GM19035 (cell line): ENCODE measurements around the gene MED27.
"Not testable (repeated sequence)": the region's sequence is repeated elsewhere in the genome, so short reads cannot be mapped to it uniquely, and the experiment has no call there.

Source experiments
- ATAC-seq: cut with Tn5 transposase; IDR thresholded peaks from one replicate; pipeline ENCODE4 v1.9.1; 2021; ENCODE audit not compliant: unreplicated experiment

Gene MED27

DNA sequence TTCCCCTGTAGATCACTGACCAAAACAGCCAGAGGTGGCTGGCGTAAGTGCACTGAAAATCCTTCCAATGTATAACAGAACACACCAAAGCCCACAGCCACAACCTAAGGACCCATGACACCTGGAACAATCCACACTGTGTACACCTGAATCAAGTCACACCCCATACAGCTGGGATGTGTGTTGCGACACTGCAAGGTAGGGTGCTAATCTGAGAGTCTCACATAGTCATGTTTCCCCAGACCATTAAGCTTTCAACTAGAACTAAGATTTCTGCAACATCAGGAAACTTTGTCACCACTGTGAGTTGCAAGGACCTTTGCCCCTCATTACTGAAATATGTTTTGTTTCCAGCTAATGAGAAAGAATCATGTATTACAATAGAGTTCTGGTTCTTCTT, 59.4 kb downstream of the MED27 start:
- ATAC-seq: no peak

DNA sequence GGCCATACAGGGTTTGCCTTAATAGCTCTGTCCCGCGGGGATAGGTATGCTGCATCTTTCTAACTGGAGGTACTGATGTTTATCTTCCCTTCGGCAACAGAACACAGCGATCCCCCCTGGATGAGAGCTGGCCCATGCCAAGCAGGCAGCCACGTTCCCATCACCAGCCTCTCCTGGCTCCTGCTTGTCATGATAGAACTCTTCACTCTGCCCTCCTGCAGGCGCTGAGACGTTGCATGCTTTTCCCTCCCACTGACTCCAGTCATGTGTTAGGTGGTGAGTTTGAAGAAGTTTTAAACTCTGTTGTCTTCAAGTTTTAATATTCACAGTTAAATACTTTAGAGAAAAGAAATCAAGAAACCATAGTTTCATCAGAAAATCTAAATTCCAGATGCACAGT, 60.0 kb downstream of the MED27 start:
- ATAC-seq: no peak

DNA sequence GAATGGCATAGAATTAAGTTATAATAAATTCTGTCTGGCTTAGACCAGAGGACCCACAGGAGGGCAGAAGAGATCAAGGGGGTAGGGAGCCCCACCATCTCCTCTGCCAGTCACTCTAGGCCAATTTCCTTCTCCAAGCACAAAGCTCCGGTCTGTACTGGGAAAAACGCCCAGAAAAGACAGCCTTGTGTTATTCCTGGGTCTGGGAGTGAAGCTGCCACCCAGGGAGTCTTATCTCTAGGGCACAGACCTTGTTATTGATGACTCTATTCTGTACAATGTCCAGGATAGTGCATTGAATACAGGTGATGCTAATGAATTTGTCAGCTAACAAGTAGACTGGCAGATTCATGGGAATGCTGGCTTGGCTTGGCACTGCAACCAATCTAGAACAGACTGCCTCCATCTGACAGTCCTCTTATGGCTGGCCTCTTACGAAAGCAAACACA, 60.7 kb downstream of the MED27 start:
- no peak for ATAC-seq

DNA sequence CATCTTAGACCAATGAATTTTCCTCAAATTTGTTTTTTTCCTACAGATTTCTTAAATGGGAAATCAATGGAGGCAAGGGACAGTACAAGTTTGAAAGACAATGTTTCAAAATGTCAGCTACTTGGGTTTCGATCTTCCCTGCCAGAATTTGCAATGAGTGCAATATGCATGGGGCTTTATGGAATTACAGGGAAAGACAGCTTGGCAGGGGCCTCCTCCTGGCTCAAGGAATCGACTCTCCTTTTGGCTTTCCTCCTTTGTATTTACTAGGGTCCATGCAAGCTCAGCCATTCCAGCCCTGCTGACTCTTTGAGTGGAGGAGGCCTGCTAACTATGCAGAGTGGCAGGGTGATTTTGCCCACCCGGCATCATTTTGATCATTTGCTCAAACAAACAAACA, 63.2 kb downstream of the MED27 start:
- ATAC-seq: no peak

DNA sequence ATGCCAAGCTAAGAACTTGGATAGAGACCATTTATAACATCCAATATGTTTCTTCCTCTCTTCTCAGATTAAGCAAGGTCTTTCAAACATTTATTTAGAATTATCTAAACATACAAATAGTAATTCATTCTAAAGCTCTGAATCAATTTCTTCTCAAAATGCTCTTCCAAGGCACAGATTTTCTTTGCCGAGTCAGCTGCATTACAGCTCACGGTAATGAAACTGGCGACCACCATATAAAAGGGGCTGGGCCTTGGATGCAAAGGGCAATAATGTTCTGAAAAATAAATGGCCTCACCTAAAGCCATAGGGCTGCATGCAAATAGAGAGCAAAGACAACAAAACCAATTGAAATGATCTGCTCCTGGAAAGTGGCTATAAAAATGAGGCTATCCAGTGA, 63.8 kb downstream of the MED27 start:
- no peak for ATAC-seq

DNA sequence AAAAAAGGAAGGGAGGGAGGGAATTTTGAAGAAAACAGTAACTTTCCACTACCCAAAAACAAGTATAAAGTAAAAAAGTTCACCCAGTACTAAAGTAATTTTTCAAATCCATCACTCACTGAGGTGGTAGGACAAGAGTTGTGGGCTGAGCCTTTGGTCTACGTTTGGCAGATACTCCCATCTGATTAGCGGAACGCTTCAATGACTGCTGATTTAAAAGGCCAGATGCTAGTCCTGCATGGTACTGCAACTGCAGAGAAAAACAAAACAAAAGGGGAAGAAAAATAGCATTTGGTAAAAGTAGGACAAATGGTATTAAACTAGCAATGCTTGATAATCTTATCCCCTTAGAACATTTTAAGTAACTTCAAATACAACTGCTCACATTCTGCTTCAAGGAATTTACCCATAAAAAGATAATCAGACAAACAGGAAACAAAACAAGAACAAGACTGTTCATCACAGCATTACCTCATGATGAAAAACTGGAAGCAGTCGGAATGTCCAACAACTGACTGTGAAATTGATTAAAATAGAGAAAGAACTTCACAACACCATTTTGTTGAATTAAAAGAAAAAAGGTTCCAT, 65.4 kb downstream of the MED27 start:
- ATAC-seq: no peak

DNA sequence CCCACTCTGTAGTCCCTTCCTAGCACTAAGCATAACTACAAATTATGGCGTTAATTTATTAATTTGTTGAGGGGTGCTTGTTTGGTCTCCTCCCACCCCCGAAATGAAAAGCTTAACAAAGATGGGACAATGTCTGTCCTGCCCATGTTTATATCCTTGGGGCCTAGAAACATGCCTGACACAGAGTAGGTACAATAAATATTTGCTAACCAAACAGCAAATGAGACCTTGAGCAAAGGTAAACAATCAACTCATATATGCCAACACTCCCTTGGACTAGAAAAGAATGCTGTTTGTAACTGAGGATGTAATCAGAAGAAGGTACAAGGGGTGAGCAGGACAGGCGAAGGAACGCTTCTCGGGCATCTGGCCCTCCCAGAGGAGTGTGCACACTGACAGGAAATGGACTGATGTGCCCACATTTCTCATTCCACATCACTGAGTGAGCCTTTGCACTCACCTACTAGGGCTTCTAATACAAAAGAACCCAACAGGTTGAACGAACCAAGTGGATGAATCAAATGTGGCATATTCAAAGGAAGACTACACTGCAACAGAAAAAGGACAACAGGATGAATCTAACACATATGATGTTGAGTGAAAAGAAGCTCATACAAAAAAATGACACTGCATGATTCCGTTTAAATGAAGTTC, 66.8 kb downstream of the MED27 start:
- no peak for ATAC-seq

DNA sequence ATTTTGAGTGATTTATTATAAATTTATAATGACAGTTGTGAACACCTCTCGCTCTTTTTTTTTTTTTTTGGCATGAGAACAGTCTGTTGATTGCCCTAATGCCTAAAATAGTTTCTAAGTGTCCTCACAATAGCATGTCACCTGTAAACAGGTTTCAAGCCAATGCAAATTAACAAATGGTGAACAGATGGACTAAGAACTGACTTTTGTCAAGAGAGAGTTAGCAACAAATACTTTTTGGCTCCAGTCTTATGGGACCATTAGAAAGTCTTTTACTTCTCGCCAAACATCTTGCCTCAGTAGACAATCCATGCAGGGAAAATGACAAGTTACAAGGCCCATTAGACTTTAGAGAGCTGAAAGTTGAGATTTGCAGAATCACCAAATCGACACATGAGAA, 67.8 kb downstream of the MED27 start:
- ATAC-seq: no peak

DNA sequence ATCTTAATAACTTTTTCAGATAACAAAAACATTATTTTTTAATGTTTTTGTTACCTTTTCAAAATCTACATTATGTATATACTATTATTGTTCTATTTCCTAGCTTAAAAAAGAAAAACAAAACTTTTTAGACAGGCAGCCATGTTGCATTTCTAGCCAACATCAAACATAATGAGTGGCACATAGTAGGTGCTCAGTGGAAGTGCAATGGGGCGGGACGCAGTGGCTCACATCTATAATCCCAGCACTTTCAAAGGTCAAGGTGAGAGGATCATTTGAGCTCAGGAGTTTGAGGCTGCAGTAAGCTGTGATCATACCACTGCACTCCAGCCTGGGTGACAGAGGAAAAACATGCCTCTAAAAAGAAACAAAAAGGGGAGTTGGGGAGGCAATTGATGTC, 68.4 kb downstream of the MED27 start:
- ATAC-seq: no peak

DNA sequence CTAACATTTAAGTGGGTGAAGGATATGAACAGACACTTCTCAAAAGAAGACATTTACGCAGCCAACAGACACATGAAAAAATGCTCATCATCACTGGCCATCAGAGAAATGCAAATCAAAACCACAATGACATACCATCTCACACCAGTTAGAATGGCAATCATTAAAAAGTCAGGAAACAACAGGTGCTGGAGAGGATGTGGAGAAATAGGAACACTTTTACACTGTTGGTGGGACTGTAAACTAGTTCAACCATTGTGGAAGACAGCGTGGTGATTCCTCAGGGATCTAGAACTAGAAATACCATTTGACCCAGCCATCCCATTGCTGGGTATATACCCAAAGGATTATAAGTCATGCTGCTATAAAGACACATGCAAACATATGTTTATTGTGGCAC, 69.5 kb downstream of the MED27 start:
- not testable (repeated sequence) for ATAC-seq

DNA sequence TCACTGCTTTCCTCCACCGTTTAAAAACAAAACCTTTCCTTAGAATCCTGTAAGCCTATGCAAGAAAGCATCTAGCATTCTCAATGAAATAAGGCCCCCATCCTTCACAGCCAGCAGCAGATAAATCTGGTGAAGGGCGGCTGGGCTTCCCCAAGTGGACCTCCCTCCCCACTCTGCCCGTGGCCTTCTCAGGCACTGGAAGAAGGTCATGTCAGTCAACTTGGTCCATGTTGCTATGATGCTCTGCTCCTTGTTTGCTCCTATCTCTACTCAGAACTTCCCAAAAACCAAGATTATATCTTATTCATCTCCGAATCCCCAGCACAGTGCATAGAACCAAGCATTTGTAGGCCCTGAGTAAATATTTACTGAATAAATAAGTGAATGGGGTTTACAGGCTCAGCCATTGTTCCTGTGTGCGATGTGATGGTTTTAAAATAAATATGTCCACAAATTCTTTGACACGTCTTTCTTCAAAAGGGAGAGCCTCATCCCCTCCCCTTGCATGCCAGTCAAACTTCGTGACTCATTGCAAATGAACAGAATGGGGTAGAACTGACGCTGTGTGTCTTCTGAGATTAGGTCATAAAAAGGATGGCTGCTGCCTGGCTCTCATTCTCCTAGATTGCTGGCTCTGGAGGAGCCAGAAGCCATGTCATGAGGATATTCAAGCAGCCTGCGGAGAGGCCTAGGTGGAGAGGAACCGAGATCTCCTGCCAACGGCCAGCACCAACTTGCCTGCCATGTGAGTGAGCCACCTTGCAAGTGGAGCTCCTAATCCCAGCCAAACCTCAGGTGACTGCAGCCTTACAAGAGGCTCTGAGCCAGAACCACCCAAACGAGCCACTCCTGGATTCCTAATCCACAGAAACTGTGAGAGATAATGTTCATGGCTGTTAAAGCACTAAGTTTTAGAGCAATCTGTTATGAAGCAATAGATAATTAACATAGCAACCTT, 70.5 kb downstream of the MED27 start:
- no peak for ATAC-seq

DNA sequence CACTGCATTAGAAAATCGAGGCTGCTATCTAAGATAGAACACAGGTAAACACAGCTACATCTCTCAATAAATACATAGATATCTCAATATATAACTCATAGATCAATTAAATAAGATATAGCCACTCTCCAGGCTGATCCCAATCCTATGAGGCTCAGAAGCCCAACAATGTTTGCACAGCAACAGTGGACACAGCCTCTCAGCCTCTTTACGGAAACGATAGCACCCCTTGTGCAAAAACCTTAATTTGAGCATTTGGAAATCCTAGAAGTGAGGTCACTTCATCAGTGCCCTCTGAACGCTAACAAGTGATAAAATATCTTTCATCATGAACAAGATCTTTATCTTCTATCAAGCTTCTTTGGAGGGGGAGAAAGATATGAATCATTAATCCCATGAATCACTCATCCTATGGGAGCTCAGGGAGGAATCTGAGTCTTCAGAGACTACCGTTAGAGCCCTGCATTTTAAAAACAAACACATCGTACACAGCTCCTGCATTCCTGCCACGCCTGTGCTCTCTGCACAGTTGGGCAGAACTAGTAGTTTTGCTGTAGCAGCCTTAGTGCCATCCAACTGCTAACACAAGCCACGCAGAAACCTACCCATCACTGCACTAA, 71.4 kb downstream of the MED27 start:
- ATAC-seq: no peak

DNA sequence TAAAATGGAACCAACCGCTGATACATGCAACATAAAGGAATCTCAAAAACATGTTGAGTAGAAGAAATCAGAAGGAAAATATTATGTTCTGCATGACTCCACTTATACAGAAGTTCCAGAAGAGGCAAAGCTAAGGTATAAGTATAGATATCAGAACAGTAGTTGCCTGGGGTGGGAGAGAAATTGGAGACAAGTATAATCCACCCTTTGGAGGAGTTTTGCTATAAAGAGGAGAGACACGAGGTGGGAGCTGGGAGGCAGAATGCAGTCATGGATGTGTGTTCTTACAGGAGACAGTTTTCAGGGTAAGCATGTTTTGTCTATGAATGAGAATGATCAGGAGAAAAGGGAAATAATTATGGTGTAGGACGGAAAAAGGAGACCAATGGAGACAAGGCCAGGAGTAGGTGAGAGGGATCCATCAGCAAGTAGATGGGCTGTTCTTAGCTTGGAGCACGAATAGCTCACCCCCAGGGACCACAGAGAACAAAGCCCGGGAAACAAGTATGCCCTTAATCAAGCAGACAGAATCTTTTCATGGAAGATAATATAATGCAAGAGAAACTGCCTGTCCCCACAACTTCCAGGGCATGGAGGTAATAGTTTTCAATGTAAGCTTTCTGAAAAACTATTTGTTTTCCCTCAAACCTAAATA, 72.2 kb downstream of the MED27 start:
- ATAC-seq: no peak

DNA sequence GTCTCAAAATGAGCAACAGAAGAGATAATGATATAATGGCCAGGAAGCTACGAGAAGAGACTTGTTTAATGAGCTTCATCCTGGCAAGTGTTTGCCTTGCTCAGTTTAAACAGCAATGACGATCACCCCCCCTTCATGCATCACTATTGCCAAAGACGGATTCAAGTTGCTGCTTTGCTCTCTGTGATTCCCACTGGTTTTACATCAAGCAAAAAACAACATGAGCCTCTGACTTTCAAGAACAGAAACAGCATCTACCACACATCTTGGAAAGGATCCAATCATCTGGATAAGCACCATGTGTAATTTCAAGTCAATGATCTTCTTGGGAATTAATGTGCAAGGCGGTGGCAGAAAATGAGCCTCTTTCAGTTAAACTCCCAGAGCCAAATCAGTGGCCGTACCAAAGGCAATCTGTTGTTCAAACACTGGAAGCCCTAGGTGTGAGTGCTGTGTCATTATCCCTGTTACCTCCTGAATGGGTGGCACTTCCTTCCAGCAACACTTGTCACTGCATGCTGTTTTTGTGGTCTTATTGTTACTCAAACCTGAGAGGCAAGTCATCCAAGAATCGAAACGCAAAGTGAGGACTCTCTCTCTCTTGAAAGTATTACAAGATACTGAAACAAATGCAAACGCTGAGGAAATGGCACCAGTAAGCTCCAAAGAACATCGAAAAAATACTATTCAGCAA, 72.8 kb downstream of the MED27 start:
- peak; percentile 69 for ATAC-seq

DNA sequence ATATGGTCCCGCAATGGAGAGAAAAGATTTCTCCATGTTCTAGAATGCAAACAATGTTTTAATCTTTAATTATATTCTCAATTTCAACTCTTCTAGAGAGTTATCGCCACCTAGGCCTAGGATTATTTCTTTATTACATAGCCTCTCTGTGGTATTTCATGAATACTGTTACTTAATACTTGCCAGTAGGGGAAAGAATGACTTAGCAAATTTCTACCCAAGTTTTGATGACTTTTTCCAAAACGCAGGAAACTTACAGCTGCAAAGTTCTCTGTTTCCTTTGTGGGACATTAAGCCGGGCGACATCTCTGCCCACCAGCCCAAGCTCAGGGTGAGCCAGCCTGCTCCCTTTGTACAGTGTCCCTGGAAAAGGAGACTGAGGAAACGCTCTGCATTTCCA, 73.8 kb downstream of the MED27 start:
- ATAC-seq: no peak

DNA sequence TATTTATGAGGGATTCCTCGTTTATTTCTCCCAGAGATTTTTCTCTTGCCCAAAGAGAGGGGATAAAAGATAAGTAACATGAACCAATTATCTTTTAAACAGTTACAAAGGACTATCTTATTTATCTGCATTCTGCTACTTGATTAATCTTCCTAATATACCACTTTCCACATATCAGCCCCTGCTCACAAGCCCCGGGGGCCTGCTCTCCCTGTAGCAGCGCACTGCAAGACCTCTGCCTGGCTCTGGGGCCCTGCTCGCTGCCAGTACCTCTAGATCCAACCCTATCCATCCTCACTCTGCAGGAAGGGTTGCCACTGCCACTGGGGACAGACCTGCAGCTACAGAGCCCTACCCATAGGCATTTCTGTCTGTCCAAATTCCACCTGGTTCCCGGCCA, 75.3 kb downstream of the MED27 start:
- no peak for ATAC-seq

DNA sequence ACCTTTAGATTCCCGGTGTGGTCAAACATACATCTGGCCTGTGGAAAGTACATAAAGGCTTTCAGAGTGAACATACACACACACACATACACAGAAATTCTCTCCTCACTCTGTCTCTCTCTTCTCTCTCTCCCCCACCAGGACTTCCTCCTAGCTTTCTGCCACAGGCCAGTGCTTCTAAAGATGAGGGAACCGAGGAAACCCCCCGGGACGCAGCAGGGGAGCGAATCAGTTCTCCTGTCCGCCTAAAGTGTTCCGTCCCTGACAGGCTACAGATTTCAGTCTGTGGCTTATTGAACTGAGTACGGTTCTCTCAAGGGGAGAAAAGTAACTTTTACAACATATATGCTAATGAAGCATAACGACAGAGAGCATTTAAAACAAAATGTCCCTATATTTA, 75.8 kb downstream of the MED27 start:
- no peak for ATAC-seq

DNA sequence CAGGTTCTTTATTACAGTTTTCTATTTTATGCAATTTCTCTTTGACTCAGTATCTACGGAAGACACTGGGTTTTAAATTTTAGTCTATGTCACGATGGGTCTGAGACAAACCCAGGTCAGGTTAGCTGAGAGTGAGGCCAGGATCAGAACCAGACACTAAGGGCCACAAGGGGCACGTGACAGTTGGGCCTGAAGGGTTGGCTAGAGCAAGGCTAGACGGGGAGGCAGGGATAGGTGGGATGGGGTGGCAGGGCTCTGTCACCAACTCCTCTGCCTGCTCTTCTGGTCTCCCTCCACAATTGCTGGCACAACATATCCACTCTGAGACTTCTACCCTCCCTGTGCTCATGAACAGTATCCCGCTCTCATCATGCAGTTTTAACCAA, 76.4 kb downstream of the MED27 start:
- no peak for ATAC-seq

DNA sequence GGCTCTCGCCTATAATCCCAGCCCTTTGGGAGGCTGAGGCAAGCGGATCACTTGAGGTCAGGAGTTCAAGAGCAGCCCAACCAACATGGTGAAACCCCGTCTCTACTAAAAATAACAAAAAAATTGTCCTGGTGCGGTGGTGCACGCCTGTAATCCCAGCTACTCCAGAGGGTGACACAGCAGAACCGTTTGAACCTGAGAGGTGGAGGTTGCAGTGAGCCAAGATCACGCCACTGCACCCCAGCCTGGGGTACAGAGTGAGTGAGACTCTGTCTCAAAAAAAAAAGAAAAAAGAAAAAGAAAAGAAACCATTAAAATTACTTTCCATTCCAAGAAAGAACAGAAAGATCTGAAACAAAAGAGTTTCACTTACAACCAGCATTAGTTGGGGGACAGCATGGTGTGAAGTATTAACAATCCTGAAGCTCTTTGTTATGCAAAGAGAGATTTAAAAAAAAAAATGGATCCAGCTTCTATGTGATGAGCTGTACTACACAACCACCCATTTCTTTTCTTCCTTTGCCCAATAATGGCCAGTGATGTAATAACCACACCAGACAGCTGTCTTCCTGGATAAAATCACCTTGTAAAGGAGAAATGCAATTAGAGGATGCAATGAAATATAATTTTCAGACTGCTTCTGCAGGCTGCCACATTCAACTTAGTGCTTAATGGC, 76.9 kb downstream of the MED27 start:
- no peak for ATAC-seq

DNA sequence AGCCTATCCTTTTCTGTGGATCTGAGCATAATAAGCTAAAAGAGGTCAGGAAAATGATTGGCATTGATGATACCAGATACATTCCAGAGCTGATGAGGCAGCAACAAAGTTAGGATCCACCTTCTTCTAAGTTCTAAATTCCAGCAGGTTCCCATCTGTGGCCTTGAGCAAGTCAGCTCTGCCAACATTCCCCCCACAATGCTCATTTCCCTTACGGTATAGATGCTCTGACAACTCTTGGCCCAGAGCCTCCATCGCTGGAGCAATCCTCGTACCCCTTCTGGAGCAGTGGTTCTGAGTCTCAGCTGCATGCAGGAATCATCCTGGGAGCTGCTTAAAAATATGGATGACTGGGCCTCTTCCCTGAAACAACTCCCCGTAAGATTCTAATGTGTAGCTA, 78.1 kb downstream of the MED27 start:
- ATAC-seq: no peak
